Measurements from ENCODE around the gene HPSE2.

GRCh38 chr10:98676895-98677294 is 558.8 kb downstream of the HPSE2 start:
- no peak for TF ChIP-seq YY1 (IDR thresholded peaks at IDR 0.05; ENCODE audit: insufficient read depth, insufficient read length)
- TF ChIP-seq ZNF274 (IDR thresholded peaks at IDR 0.05; ENCODE audit: low read depth, low read length), result no peak

Data from NT2/D1 (cell line).